ENCODE results near the gene GNRHR. TPM values are rescaled to one million over a fixed set of nuclear protein-coding genes. Genes with fewer than 3 reads are reported as not detected.
"Not testable (repeated sequence)": the region's sequence is repeated elsewhere in the genome, so short reads cannot be mapped to it uniquely, and the experiment has no call there.

GNRHR gene
- total and polyA plus RNA-seq, 2 experiments from 2014 or later, result not detected

DNA sequence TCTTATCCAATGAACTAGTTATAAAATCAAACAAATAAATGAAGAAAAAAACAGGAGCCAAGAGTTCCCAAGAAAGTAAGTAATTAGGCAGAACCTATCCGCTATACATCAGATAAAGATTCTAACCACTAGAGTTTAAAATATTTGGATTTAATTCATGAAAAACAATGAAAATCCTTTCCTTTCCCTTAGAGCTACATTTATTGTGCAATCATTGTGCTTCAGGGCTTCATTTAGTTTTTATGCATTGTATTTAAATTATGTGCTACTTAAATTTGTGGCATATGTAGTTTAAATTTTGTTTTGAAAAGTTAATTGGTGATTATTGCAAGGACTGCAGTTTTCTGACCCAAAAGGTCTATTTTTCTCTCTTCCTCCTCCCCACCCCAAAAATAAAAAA lies 17.9 kb downstream of the GNRHR start:
- no peaks in the 10 kb centered on the region for H4K20me1 ChIP-seq (ENCODE audit: insufficient read depth, poor library complexity, severe bottlenecking)
- no peaks in the 10 kb centered on the region for H3K27me3 ChIP-seq
- no peaks in the 10 kb centered on the region for H3K36me3 ChIP-seq (replicated peaks; ENCODE audit: insufficient read depth, low read depth)
- 95% methylated on average over 1 of the region's 1 CpG for WGBS (ENCODE audit: low lambda C conversion rate, missing lambda C conversion rate)
- no peaks in the 10 kb centered on the region for H3K9me3 ChIP-seq (ENCODE audit: low read depth)
- H3K9me2 ChIP-seq (replicated peaks; ENCODE audit: insufficient read depth), result no peaks in the 10 kb centered on the region
- TF ChIP-seq EZH2 (IDR thresholded peaks at IDR 0.05; ENCODE audit: borderline replicate concordance) (no peak), EZH2phosphoT487 (IDR thresholded peaks at IDR 0.05; ENCODE audit: low read depth, severe bottlenecking, unreplicated experiment) (no peak)
- TF ChIP-seq, protein P1, sequence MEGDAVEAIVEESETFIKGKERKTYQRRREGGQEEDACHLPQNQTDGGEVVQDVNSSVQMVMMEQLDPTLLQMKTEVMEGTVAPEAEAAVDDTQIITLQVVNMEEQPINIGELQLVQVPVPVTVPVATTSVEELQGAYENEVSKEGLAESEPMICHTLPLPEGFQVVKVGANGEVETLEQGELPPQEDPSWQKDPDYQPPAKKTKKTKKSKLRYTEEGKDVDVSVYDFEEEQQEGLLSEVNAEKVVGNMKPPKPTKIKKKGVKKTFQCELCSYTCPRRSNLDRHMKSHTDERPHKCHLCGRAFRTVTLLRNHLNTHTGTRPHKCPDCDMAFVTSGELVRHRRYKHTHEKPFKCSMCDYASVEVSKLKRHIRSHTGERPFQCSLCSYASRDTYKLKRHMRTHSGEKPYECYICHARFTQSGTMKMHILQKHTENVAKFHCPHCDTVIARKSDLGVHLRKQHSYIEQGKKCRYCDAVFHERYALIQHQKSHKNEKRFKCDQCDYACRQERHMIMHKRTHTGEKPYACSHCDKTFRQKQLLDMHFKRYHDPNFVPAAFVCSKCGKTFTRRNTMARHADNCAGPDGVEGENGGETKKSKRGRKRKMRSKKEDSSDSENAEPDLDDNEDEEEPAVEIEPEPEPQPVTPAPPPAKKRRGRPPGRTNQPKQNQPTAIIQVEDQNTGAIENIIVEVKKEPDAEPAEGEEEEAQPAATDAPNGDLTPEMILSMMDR (IDR thresholded peaks at IDR 0.05; ENCODE audit: poor library complexity), result no peak
- H3K4me3 ChIP-seq, result no peak overlapping the region
- H3K4me1 ChIP-seq (ENCODE audit: insufficient read depth), result no peaks in the 10 kb centered on the region
- H2AFZ ChIP-seq, result no peak overlapping the region
- H3K4me2 ChIP-seq, result no peak overlapping the region
- no peak for DNase-seq (ENCODE audit: low spot score)
- no peak overlapping the region for H3K27ac ChIP-seq
- H3K79me2 ChIP-seq, result no peaks in the 10 kb centered on the region

DNA sequence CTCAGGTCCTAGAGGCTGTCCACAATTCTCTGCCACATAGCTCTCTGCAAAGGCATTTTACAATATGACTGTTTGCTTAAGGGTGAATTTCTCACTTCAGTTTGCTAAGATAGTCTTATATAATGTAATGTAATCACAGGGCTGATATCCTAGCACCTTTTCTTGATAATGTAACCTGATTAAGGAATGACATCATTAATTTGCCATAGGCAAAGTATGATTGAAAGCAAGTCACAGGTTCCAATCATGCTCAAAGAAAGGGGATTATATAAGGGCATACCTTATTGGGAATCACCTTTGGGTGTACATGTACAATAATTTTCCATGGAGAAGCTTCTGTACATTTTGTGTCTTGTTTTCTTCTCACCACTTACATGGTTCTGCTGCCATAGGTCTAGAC lies 18.9 kb downstream of the GNRHR start:
- no peak for DNase-seq (ENCODE audit: low spot score)
- Histone ChIP-seq H3K4me3 (no peak overlapping the region), H3K4me2 (no peak overlapping the region), H3K79me2 (no peaks in the 10 kb centered on the region), H3K27me3 (no peaks in the 10 kb centered on the region), H3K27ac (no peak overlapping the region), H3K36me3 (replicated peaks; ENCODE audit: insufficient read depth, low read depth) (no peaks in the 10 kb centered on the region), H3K9me2 (replicated peaks; ENCODE audit: insufficient read depth) (no peaks in the 10 kb centered on the region), H3K4me1 (ENCODE audit: insufficient read depth) (no peaks in the 10 kb centered on the region), H2AFZ (no peak overlapping the region), H4K20me1 (ENCODE audit: insufficient read depth, poor library complexity, severe bottlenecking) (no peaks in the 10 kb centered on the region), H3K9me3 (ENCODE audit: low read depth) (no peaks in the 10 kb centered on the region)
- TF ChIP-seq, protein P1 (IDR thresholded peaks at IDR 0.05; ENCODE audit: poor library complexity), result no peak
- no peak for TF ChIP-seq EZH2 (IDR thresholded peaks at IDR 0.05; ENCODE audit: borderline replicate concordance)
- no peak for TF ChIP-seq EZH2phosphoT487 (IDR thresholded peaks at IDR 0.05; ENCODE audit: low read depth, severe bottlenecking, unreplicated experiment)

DNA sequence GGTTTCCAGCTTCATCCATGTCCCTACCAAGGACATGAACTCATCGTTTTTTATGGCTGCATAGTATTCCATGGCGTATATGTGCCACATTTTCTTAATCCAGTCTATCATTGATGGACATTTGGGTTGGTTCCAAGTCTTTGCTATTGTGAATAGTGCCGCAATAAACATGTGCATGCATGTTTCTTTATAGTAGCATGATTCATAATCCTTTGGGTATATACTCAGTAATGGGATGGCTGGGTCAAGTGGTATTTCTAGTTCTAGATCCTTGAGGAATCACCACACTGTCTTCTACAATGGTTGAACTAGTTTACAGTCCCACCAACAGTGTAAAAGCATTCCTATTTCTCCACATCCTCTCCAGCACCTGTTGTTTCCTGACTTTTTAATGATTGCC lies 23.7 kb downstream of the GNRHR start:
- H4K20me1 ChIP-seq (ENCODE audit: insufficient read depth, poor library complexity, severe bottlenecking); H3K9me2 ChIP-seq (replicated peaks; ENCODE audit: insufficient read depth); H3K4me2 ChIP-seq; H3K36me3 ChIP-seq (replicated peaks; ENCODE audit: insufficient read depth, low read depth); H3K27ac ChIP-seq; H3K79me2 ChIP-seq; H2AFZ ChIP-seq; H3K4me1 ChIP-seq (ENCODE audit: insufficient read depth); H3K9me3 ChIP-seq (ENCODE audit: low read depth); H3K27me3 ChIP-seq; H3K4me3 ChIP-seq; DNase-seq (ENCODE audit: low spot score): not testable (repeated sequence)
- 89% methylated on average over 3 of the region's 3 CpGs for WGBS (ENCODE audit: low lambda C conversion rate, missing lambda C conversion rate)

DNA sequence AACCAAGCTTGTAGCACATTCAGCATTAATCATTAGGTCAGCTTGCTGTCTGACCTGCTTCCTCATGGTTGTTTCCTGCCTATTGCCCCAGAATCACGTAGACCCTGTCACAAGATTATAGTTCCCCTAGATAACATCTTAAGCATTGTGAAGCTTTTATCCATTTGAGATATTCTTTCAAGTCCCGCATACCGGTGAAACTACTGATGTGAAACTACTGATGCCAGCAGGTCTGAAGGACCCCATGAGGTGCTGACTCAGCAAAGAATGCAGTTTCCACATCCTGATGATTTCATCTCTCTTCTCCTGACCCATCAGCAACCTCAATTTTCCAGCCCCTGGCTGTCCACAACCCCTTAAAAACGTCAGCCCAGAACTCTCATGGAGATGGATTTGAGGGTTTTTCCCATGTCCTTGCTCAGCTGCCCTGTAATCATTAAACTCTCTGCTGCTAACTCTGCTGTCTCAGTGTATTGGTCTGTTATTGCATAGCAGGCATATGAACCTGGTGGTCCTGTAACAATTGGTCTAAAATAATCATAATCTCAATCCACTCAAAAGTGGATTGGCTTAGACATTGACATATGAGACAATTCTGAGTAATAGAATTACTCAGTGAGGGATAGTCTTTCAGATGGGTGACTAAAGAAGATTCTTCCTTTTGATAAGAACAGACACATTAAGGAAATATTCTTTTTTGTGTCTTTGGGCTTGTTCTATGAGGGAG lies 26.9 kb downstream of the GNRHR start:
- H3K4me1 ChIP-seq (ENCODE audit: insufficient read depth), result no peaks in the 10 kb centered on the region
- no peak overlapping the region for H3K4me2 ChIP-seq
- no peak for TF ChIP-seq EZH2phosphoT487 (IDR thresholded peaks at IDR 0.05; ENCODE audit: low read depth, severe bottlenecking, unreplicated experiment)
- TF ChIP-seq EZH2 (IDR thresholded peaks at IDR 0.05; ENCODE audit: borderline replicate concordance), result no peak
- TF ChIP-seq, protein P1 (IDR thresholded peaks at IDR 0.05; ENCODE audit: poor library complexity), result no peak
- H2AFZ ChIP-seq, result no peak overlapping the region
- 78% methylated on average over 4 of the region's 4 CpGs for WGBS (ENCODE audit: low lambda C conversion rate, missing lambda C conversion rate)
- DNase-seq (ENCODE audit: low spot score), result no peak
- H3K36me3 ChIP-seq (replicated peaks; ENCODE audit: insufficient read depth, low read depth), result no peaks in the 10 kb centered on the region
- H3K27ac ChIP-seq, result no peak overlapping the region
- H3K27me3 ChIP-seq, result no peaks in the 10 kb centered on the region
- H3K9me2 ChIP-seq (replicated peaks; ENCODE audit: insufficient read depth), result no peaks in the 10 kb centered on the region
- H4K20me1 ChIP-seq (ENCODE audit: insufficient read depth, poor library complexity, severe bottlenecking), result no peaks in the 10 kb centered on the region
- no peaks in the 10 kb centered on the region for H3K79me2 ChIP-seq
- H3K4me3 ChIP-seq, result no peak overlapping the region
- H3K9me3 ChIP-seq (ENCODE audit: low read depth), result no peaks in the 10 kb centered on the region
